ENCODE results near the gene CBLN3. TPM values are rescaled to one million over a fixed set of nuclear protein-coding genes. Genes with fewer than 3 reads are reported as not detected.

Gene CBLN3
- total RNA-seq, 1 experiment from 2014 or later, result 0.94 TPM

DNA sequence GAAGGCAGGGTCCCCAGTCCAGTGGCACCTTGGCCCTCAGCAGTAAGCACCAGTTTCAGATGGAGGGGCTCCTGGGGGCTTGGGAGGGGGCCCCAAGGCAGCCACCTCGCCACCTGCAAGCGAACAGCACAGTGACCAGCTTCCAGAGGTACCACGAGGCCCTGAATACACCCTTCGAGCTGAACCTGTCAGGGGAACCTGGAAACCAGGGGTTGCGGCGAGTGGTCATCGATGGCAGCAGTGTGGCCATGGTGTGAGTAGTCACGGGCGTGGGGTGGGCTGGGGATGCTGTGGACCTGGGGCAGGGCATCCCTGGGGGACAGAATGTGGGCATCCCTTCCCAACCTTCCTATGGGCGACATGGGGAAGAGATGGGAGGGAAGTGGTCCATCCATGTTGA lies 19.5 kb downstream of the CBLN3 start (continued):
- TF ChIP-seq, protein P1, sequence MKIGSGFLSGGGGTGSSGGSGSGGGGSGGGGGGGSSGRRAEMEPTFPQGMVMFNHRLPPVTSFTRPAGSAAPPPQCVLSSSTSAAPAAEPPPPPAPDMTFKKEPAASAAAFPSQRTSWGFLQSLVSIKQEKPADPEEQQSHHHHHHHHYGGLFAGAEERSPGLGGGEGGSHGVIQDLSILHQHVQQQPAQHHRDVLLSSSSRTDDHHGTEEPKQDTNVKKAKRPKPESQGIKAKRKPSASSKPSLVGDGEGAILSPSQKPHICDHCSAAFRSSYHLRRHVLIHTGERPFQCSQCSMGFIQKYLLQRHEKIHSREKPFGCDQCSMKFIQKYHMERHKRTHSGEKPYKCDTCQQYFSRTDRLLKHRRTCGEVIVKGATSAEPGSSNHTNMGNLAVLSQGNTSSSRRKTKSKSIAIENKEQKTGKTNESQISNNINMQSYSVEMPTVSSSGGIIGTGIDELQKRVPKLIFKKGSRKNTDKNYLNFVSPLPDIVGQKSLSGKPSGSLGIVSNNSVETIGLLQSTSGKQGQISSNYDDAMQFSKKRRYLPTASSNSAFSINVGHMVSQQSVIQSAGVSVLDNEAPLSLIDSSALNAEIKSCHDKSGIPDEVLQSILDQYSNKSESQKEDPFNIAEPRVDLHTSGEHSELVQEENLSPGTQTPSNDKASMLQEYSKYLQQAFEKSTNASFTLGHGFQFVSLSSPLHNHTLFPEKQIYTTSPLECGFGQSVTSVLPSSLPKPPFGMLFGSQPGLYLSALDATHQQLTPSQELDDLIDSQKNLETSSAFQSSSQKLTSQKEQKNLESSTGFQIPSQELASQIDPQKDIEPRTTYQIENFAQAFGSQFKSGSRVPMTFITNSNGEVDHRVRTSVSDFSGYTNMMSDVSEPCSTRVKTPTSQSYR (CRISPR knock-in tag; IDR thresholded peaks at IDR 0.05), result no peak
- no peak for TF ChIP-seq FOXK1 (CRISPR knock-in tag; IDR thresholded peaks at IDR 0.05)

DNA sequence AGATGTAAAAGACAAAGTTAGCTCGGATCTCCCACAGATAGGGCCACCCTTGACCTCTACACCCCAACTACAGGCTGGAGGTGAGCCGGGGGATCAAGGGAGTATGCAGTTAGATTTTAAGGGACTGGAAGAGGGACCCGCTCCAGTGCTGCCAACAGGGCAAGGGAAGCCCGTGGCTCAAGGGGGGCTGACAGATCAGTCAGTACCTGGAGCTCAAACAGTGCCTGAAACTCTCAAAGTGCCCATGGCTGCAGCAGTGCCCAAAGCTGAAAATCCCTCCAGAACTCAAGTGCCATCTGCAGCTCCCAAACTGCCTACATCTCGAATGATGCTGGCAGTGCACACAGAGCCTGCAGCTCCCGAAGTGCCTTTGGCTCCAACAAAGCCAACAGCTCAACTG lies 20.3 kb downstream of the CBLN3 start:
- H3K36me3 Mint-ChIP-seq, result peaks cover 6% of the 10 kb centered on the region; the same call in 1 of the 2 replicates
- no peaks in the 10 kb centered on the region for H3K27me3 Mint-ChIP-seq (ENCODE audit: low read depth)
- no peak overlapping the region for H3K4me3 Mint-ChIP-seq
- no peak for ATAC-seq
- no peak for DNase-seq (ENCODE audit: low spot score)
- POLR2A ChIA-PET, result no interaction called here
- no peaks in the 10 kb centered on the region for H3K9me3 Mint-ChIP-seq
- CTCF ChIA-PET, result interaction anchor here (0.7 to 2.6 kb wide), 9 partner anchors 11 to 77 kb away, joined by 3 to 18 read pairs (median 4); partner anchors contain the start of gene NYNRIN
- peaks cover 5% of the 10 kb centered on the region; the same call in 1 of the 2 replicates for H3K4me1 Mint-ChIP-seq
- TF ChIP-seq CREM (CRISPR knock-in tag; IDR thresholded peaks at IDR 0.05), result no peak
- no peak for TF ChIP-seq RORB (CRISPR knock-in tag; IDR thresholded peaks at IDR 0.05)
- no peak overlapping the region for H3K27ac Mint-ChIP-seq

DNA sequence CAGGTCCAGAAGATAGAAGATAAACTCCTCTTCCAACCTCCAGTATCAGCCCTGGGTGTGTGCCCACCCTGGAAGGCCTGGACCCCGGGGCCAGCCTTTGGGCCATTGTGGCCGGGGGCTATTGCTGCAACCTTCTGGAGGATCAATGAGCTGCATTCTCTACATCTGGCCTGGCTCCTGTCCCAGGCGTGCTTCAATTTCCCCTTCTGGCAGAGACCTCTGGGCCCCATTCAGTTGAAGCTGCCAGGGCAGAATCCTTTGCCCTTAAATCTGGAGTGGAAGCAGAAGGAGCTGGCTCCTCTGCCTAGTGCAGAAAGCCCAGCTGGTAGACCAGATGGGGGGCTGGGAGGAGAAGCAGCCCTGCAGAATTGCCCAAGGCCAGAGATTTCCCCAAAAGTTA lies 20.7 kb downstream of the CBLN3 start:
- ATAC-seq (no peak), DNase-seq (ENCODE audit: low spot score) (no peak)
- H3K27me3 Mint-ChIP-seq (ENCODE audit: low read depth), result no peaks in the 10 kb centered on the region
- peaks cover 4% of the 10 kb centered on the region; the same call in 1 of the 2 replicates for H3K36me3 Mint-ChIP-seq
- POLR2A ChIA-PET, result no interaction called here
- H3K4me3 Mint-ChIP-seq, result no peak overlapping the region
- no peak overlapping the region for H3K27ac Mint-ChIP-seq
- H3K9me3 Mint-ChIP-seq, result no peaks in the 10 kb centered on the region
- H3K4me1 Mint-ChIP-seq, result peaks cover 5% of the 10 kb centered on the region; the same call in 1 of the 2 replicates
- CTCF ChIA-PET, result interaction anchor here (0.7 to 2.6 kb wide), 8 partner anchors 10 to 77 kb away, joined by 3 to 18 read pairs (median 4); partner anchors contain the start of gene NYNRIN
- no peak for TF ChIP-seq CBFB (CRISPR knock-in tag; IDR thresholded peaks at IDR 0.05; ENCODE audit: low read depth)
- TF ChIP-seq ETV6 (CRISPR knock-in tag; IDR thresholded peaks at IDR 0.05), result no peak
- TF ChIP-seq, protein P2, sequence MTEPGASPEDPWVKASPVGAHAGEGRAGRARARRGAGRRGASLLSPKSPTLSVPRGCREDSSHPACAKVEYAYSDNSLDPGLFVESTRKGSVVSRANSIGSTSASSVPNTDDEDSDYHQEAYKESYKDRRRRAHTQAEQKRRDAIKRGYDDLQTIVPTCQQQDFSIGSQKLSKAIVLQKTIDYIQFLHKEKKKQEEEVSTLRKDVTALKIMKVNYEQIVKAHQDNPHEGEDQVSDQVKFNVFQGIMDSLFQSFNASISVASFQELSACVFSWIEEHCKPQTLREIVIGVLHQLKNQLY (CRISPR knock-in tag; IDR thresholded peaks at IDR 0.05), result no peak
- no peak for TF ChIP-seq TCF7 (CRISPR knock-in tag; IDR thresholded peaks at IDR 0.05; ENCODE audit: low read depth)
- TF ChIP-seq JAZF1 (CRISPR knock-in tag; IDR thresholded peaks at IDR 0.05), result no peak
- TF ChIP-seq, protein P3, sequence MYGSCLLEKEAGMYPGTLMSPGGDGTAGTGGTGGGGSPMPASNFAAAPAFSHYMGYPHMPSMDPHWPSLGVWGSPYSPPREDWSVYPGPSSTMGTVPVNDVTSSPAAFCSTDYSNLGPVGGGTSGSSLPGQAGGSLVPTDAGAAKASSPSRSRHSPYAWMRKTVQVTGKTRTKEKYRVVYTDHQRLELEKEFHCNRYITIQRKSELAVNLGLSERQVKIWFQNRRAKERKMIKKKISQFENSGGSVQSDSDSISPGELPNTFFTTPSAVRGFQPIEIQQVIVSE (CRISPR knock-in tag; IDR thresholded peaks at IDR 0.05; ENCODE audit: borderline replicate concordance), result no peak
- TF ChIP-seq, protein P4, sequence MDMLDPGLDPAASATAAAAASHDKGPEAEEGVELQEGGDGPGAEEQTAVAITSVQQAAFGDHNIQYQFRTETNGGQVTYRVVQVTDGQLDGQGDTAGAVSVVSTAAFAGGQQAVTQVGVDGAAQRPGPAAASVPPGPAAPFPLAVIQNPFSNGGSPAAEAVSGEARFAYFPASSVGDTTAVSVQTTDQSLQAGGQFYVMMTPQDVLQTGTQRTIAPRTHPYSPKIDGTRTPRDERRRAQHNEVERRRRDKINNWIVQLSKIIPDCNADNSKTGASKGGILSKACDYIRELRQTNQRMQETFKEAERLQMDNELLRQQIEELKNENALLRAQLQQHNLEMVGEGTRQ (CRISPR knock-in tag; IDR thresholded peaks at IDR 0.05), result no peak
- TF ChIP-seq, protein P5, sequence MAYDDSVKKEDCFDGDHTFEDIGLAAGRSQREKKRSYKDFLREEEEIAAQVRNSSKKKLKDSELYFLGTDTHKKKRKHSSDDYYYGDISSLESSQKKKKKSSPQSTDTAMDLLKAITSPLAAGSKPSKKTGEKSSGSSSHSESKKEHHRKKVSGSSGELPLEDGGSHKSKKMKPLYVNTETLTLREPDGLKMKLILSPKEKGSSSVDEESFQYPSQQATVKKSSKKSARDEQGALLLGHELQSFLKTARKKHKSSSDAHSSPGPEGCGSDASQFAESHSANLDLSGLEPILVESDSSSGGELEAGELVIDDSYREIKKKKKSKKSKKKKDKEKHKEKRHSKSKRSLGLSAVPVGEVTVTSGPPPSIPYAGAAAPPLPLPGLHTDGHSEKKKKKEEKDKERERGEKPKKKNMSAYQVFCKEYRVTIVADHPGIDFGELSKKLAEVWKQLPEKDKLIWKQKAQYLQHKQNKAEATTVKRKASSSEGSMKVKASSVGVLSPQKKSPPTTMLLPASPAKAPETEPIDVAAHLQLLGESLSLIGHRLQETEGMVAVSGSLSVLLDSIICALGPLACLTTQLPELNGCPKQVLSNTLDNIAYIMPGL (CRISPR knock-in tag; IDR thresholded peaks at IDR 0.05), result no peak
- TF ChIP-seq, protein P6, sequence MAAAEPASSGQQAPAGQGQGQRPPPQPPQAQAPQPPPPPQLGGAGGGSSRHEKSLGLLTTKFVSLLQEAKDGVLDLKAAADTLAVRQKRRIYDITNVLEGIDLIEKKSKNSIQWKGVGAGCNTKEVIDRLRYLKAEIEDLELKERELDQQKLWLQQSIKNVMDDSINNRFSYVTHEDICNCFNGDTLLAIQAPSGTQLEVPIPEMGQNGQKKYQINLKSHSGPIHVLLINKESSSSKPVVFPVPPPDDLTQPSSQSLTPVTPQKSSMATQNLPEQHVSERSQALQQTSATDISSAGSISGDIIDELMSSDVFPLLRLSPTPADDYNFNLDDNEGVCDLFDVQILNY (CRISPR knock-in tag; IDR thresholded peaks at IDR 0.05), result no peak
- TF ChIP-seq, protein P7, sequence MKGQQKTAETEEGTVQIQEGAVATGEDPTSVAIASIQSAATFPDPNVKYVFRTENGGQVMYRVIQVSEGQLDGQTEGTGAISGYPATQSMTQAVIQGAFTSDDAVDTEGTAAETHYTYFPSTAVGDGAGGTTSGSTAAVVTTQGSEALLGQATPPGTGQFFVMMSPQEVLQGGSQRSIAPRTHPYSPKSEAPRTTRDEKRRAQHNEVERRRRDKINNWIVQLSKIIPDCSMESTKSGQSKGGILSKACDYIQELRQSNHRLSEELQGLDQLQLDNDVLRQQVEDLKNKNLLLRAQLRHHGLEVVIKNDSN (CRISPR knock-in tag; IDR thresholded peaks at IDR 0.05), result no peak
- TF ChIP-seq, protein P8, sequence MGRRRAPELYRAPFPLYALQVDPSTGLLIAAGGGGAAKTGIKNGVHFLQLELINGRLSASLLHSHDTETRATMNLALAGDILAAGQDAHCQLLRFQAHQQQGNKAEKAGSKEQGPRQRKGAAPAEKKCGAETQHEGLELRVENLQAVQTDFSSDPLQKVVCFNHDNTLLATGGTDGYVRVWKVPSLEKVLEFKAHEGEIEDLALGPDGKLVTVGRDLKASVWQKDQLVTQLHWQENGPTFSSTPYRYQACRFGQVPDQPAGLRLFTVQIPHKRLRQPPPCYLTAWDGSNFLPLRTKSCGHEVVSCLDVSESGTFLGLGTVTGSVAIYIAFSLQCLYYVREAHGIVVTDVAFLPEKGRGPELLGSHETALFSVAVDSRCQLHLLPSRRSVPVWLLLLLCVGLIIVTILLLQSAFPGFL (CRISPR knock-in tag; IDR thresholded peaks at IDR 0.05; ENCODE audit: borderline replicate concordance), result no peak
- TF ChIP-seq ZNF121 (CRISPR knock-in tag; IDR thresholded peaks at IDR 0.05), result no peak
- TF ChIP-seq, protein P9, sequence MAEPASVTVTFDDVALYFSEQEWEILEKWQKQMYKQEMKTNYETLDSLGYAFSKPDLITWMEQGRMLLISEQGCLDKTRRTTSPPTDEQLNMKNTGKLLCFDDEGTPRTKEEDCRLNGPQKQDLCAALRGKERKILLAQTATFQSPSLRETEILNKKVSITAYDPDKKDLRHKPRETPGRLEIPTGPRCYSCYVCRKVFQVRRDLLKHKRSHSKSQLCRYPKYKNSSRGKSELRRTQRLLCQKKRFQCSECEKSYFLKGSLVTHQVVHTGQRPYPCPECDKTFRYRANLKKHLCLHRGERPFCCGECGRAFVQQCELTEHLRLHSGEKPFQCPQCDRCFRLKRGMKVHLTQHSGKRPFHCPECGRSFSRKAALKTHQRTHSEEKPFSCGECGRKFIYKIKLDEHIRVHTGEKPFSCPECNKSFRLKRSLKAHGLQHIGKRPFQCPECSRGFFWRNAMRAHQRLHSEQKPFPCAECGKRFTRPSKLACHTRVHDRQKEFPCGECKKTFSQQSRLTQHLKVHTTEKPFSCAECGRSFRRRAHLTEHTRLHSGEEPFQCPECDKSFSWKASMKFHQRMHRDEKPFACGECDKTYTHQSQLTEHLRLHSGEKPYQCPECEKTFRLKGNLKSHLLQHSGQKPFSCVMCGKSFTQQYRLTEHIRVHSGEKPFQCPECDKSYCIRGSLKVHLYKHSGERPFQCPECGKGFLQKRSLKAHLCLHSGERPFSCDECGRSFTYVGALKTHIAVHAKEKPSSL (CRISPR knock-in tag; conservative IDR thresholded peaks at IDR 0.05), result no peak
- no peak for TF ChIP-seq ZNF317 (CRISPR knock-in tag; IDR thresholded peaks at IDR 0.05; ENCODE audit: borderline replicate concordance, low read depth)
- no peak for TF ChIP-seq ZNF671 (CRISPR knock-in tag; IDR thresholded peaks at IDR 0.05)
- no peak for TF ChIP-seq NR3C1 (CRISPR knock-in tag; conservative IDR thresholded peaks at IDR 0.05; ENCODE audit: low read depth)
